ENCODE results near the gene PI3.

DNA sequence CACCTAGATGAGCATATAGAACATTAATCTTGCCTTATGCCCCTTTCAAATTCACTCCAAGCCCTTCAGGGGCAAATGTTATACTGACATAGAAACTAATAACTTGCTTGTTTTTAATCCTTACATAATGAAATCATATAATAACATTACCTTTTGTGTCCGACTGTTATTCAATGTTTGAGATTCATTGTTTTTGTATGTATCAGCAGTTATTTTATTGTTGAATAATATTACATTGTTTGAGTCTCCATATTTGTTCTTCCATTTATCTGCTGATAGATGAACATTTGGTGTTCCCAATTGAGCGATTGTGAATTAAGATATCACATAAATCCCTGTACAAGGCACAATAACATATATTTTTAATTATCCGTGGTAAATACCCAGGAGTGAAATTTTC is 38.1 kb downstream of the PI3 start:
- TF ChIP-seq CTCF (conservative IDR thresholded peaks at IDR 0.05) (no peak), ZFX (IDR thresholded peaks at IDR 0.05) (no peak)

All from C4-2B (cell line).